PC-9 (cell line): ENCODE data around the gene VAPB. TPM values are rescaled to one million over a fixed set of nuclear protein-coding genes. Genes with fewer than 3 reads are reported as not detected.

ENCODE experiments used
- BruUV-seq: library from RNA; stranded (reverse); fragments of 400-500 nt; replicated peaks from 2 replicates; lab custom pipeline; 2021; lab: Mats Ljungman, UMichigan
- CTCF ChIA-PET: fragments of 300-600 bp; sonication (Branson Sonifier 250); formaldehyde crosslinking; loops from one replicate; lab custom pipeline; 2022; ENCODE audit warnings: antibody characterized with exemption; lab: Charles Lee
- POLR2A ChIA-PET: fragments of 300-600 bp; sonication (Branson Sonifier 250); formaldehyde crosslinking; loops from one replicate; lab custom pipeline; 2022; ENCODE audit warnings: antibody characterized with exemption; ENCODE audit not compliant: unreplicated experiment; lab: Charles Lee
- DNase-seq, 2 experiments: peaks; one replicate each; pipeline versions ENCODE4 v3.0.0 to v3.0.0-alpha.2; 2015 to 2022; ENCODE audit warnings: mixed read lengths in 1 of 2
- H2AFZ ChIP-seq: fragments of 200-600 bp; sonication (generic); 2 replicates; pipeline ENCODE4 v1.8.1; 2017; ENCODE audit warnings: antibody characterized with exemption
- H3F3A ChIP-seq: fragments of 200-600 bp; sonication (generic); 2 replicates; pipeline ENCODE4 v1.8.1; 2017; ENCODE audit warnings: antibody characterized with exemption, mild to moderate bottlenecking, low read depth; ENCODE audit not compliant: insufficient read depth
- H3K27ac ChIP-seq: fragments of 200-600 bp; sonication (generic); 2 replicates; pipeline ENCODE4 v1.6.1; 2016; ENCODE audit warnings: mixed run types
- H3K27me3 ChIP-seq: fragments of 200-600 bp; sonication (generic); 2 replicates; pipeline ENCODE4 v1.6.1; 2016; ENCODE audit warnings: low read depth, mixed run types; ENCODE audit not compliant: insufficient read depth
- H3K36me3 ChIP-seq: fragments of 200-600 bp; sonication (generic); 2 replicates; pipeline ENCODE4 v1.6.1; 2016; ENCODE audit warnings: low read depth, mixed run types
- H3K4me1 ChIP-seq: fragments of 200-600 bp; sonication (generic); replicated peaks from 2 replicates; pipeline ENCODE4 v1.6.1; 2016; ENCODE audit warnings: mixed run types; ENCODE audit not compliant: insufficient read depth
- H3K4me2 ChIP-seq: fragments of 200-600 bp; sonication (generic); 2 replicates; pipeline ENCODE4 v1.6.1; 2017; ENCODE audit warnings: mixed run types
- H3K4me3 ChIP-seq: fragments of 200-600 bp; sonication (generic); 2 replicates; pipeline ENCODE4 v1.6.1; 2016; ENCODE audit warnings: mixed run types
- H3K79me2 ChIP-seq: fragments of 200-600 bp; sonication (generic); 2 replicates; pipeline ENCODE4 v1.6.1; 2017; ENCODE audit warnings: low read depth, mixed run types
- H3K9me2 ChIP-seq: fragments of 200-600 bp; sonication (generic); 2 replicates; pipeline ENCODE4 v1.8.1; 2017; ENCODE audit warnings: mild to moderate bottlenecking; ENCODE audit not compliant: insufficient read depth
- H3K9me3 ChIP-seq: fragments of 200-600 bp; sonication (generic); 2 replicates; pipeline ENCODE4 v1.8.1; 2016; ENCODE audit warnings: low read depth; ENCODE audit not compliant: insufficient read depth
- H4K20me1 ChIP-seq: fragments of 200-600 bp; sonication (generic); 2 replicates; pipeline ENCODE4 v1.8.1; 2017; ENCODE audit not compliant: insufficient read depth
- CTCF ChIP-seq: fragments of 200-600 bp; sonication (generic); conservative IDR thresholded peaks from 2 replicates; pipeline ENCODE4 v1.6.1; 2017; ENCODE audit warnings: mixed run types, antibody characterized with exemption, mild to moderate bottlenecking, moderate library complexity
- EZH2 ChIP-seq: fragments of 200-600 bp; sonication (generic); IDR thresholded peaks from 2 replicates; pipeline ENCODE4 v1.8.0; 2017; ENCODE audit warnings: antibody characterized with exemption, low read depth
- intact Hi-C: fragments of 100-400 bp; cut with micrococcal nuclease; formaldehyde crosslinking; loops from one replicate; pipeline ENCODE4 v1.10.0; 2022; ENCODE audit not compliant: unreplicated experiment
- total RNA-seq: library from RNA; stranded (reverse); gene quantifications from 2 replicates; pipeline ENCODE4 v1.2.3, GENCODE V29; 2021

The VAPB gene
- total RNA-seq, 1 experiment from 2014 or later: 80.6 TPM

- no peak for DNase-seq
- Histone ChIP-seq H3K4me2 (no peak overlapping the region), H3F3A (no peaks in the 10 kb centered on the region), H2AFZ (no peak overlapping the region), H3K4me3 (no peak overlapping the region), H3K9me3 (peaks cover 9% of the 10 kb centered on the region; the same call in 1 of the 2 replicates), H3K9me2 (no peaks in the 10 kb centered on the region), H4K20me1 (no peaks in the 10 kb centered on the region), H3K36me3 (no peaks in the 10 kb centered on the region), H3K27me3 (no peaks in the 10 kb centered on the region), H3K27ac (no peak overlapping the region), H3K79me2 (no peaks in the 10 kb centered on the region), H3K4me1 (no peaks in the 10 kb centered on the region)
- ChIA-PET POLR2A (no interaction called here), CTCF (no interaction called here)
- intact Hi-C loops: no loop called here
- TF ChIP-seq EZH2 (no peak), CTCF (no peak)
- BruUV-seq: no TSS peak
Measured at GRCh38 chr20:58475466-58475865, 86.4 kb downstream of the VAPB start.

DNA sequence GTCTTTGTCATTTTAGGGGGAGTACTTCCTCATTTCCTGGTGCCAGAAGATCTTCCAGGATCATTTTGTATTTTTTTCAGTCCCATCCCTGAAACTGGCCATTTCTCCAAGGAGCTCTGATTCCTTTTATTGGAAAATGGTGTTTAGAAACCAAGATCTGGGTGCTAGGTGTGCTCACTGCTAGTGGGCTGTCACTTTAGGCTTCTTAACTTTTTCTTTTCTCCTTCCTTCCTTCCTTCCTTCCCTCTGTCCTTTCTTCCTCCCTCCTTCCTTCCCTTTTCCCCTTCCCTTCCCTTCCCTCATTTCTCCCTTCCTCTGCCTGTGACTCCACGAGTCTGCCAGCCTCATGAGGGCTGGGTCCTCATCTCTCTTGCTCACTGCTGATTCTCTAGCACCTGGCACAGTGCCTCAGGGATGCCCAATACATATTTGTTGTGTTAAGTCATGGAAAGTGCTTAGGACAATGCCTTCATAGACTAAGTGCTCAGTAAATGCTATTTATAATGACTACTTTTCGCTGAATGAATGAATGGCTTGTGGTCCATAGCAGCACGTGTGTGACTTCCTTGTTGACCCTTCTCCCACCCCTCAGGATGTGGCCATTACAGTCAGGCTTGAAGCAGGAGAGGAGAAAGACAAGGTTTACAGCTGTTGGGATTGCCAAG lies 89.2 kb downstream of the VAPB start:
- intact Hi-C loops: no loop called here

DNA sequence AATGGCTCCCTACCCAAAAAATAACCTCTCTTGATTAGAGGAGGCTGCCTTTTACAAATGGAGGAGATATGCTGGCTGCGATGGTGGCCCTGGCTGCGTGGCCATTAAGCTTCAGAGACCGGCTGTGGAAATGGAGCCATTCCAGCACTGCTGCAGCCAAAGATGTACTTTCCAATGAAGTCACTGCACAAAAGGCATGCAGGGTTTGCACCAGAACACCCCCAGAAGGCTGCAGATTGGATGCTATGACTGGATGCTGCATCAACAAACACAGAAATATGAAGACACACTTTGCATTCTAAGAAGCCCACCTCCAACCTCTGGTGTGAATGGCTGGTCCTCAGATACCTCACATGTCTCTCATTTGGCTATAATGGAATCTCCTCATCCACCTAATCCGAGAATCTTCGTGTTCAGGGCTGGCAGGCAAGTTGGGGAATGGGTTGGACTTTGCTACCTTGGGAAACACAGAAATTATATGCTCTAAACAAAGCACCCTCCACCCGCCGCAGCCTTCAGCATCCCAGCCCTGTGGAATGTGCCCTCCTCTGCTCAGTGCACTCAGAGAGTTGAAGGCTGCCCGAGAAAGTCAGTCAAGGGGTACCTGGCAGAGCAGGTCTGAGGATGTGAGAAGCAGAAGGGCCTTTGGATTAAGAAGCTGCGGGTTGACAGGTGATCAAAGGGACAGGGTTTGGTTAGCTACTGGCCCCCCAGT lies 90.9 kb downstream of the VAPB start:
- Histone ChIP-seq H3K4me2 (no peak overlapping the region), H3K27ac (no peak overlapping the region), H3K9me3 (peaks cover 9% of the 10 kb centered on the region; the same call in 1 of the 2 replicates), H3K36me3 (no peaks in the 10 kb centered on the region), H3K79me2 (no peaks in the 10 kb centered on the region), H3K4me1 (no peaks in the 10 kb centered on the region), H3K9me2 (no peaks in the 10 kb centered on the region), H3K4me3 (no peak overlapping the region), H4K20me1 (no peaks in the 10 kb centered on the region), H3F3A (no peaks in the 10 kb centered on the region), H2AFZ (no peak overlapping the region), H3K27me3 (no peaks in the 10 kb centered on the region)
- POLR2A ChIA-PET: no interaction called here
- intact Hi-C loops: loop anchor here (2.0 to 10.0 kb wide), 2 partner anchors 175 to 359 kb away; partner anchors contain the start of gene STX16
- TF ChIP-seq EZH2 (no peak), CTCF (no peak)
- DNase-seq: no peak
- CTCF ChIA-PET: no interaction called here
- BruUV-seq: no TSS peak

More for the DNA sequence above, 89.2 kb downstream of the VAPB start:
- no peak overlapping the region for H3K4me3 ChIP-seq
- no peaks in the 10 kb centered on the region for H3K79me2 ChIP-seq
- no peak overlapping the region for H2AFZ ChIP-seq
- ChIA-PET CTCF (no interaction called here), POLR2A (no interaction called here)
- H3K9me2 ChIP-seq: no peaks in the 10 kb centered on the region
- no peaks in the 10 kb centered on the region for H3K4me1 ChIP-seq
- no peaks in the 10 kb centered on the region for H4K20me1 ChIP-seq
- no peak for DNase-seq
- no peaks in the 10 kb centered on the region for H3K27me3 ChIP-seq
- TF ChIP-seq CTCF: no peak
- TF ChIP-seq EZH2: no peak
- H3K27ac ChIP-seq: no peak overlapping the region
- no TSS peak for BruUV-seq
- peaks cover 9% of the 10 kb centered on the region; the same call in 1 of the 2 replicates for H3K9me3 ChIP-seq
- H3F3A ChIP-seq: no peaks in the 10 kb centered on the region
- H3K4me2 ChIP-seq: no peak overlapping the region
- H3K36me3 ChIP-seq: no peaks in the 10 kb centered on the region
